CD4-positive, CD25-positive, alpha-beta regulatory T cell (primary cell): ENCODE data around the gene CEP152. TPM values are rescaled to one million over a fixed set of nuclear protein-coding genes. Genes with fewer than 3 reads are reported as not detected.
"Not testable (repeated sequence)": the region's sequence is repeated elsewhere in the genome, so short reads cannot be mapped to it uniquely, and the experiment has no call there.

ENCODE experiments used
- ATAC-seq, 2 donors: fragments of 150-1000 bp; cut with Tn5 transposase; one replicate each; pipeline ENCODE4 v1.10.0; 2021; ENCODE audit warnings: low read depth in 2 of 2, moderate number of reproducible peaks in 2 of 2, moderate library complexity in 1 of 2
- DNase-seq, 3 donors: peaks; one replicate each; pipeline versions ENCODE4 v3.0.0 to v3.0.0-alpha.2; 2012 to 2022; ENCODE audit warnings: mixed read lengths in 1 of 3
- H3K27ac ChIP-seq: one replicate; pipeline ENCODE4 v1.7.0; 2013; ENCODE audit warnings: mild to moderate bottlenecking, low read length; ENCODE audit not compliant: insufficient read depth, poor library complexity, severe bottlenecking
- H3K27me3 ChIP-seq: one replicate; pipeline ENCODE4 v1.7.0; 2013; ENCODE audit warnings: low read length; ENCODE audit not compliant: control insufficient read depth, insufficient read depth
- H3K36me3 ChIP-seq: one replicate; pipeline ENCODE4 v1.7.0; 2013; ENCODE audit warnings: mild to moderate bottlenecking, low read length, moderate library complexity; ENCODE audit not compliant: control insufficient read depth, insufficient read depth
- H3K4me1 ChIP-seq: 2 replicates; pipeline ENCODE4 v1.7.0; 2013; ENCODE audit warnings: mild to moderate bottlenecking, low read length; ENCODE audit not compliant: insufficient read depth, control insufficient read depth, poor library complexity, severe bottlenecking
- H3K4me3 ChIP-seq: one replicate; pipeline ENCODE4 v1.7.0; 2013; ENCODE audit warnings: low read depth, mild to moderate bottlenecking, low read length, moderate library complexity
- H3K9me3 ChIP-seq, 2 experiments: 1 replicate in 1 of 2; 2 replicates in 1 of 2; pipeline ENCODE4 v1.7.0; 2013; ENCODE audit warnings: low read length in 2 of 2, mild to moderate bottlenecking in 1 of 2, moderate library complexity in 1 of 2; ENCODE audit not compliant: control insufficient read depth in 2 of 2
- H3K27ac Mint-ChIP-seq, 3 donors: one replicate each; pipeline ENCODE4 v1.8.0; 2020 to 2022; ENCODE audit warnings: mild to moderate bottlenecking in 3 of 3, mixed read lengths in 3 of 3, moderate library complexity in 2 of 3
- H3K27me3 Mint-ChIP-seq: one replicate; pipeline ENCODE4 v1.8.0; 2022; ENCODE audit warnings: mild to moderate bottlenecking, mixed read lengths
- H3K36me3 Mint-ChIP-seq: one replicate; pipeline ENCODE4 v1.8.0; 2020; ENCODE audit warnings: mixed read lengths
- H3K4me1 Mint-ChIP-seq, 4 donors: one replicate each; pipeline ENCODE4 v1.8.0; 2020 to 2022; ENCODE audit warnings: mixed read lengths in 4 of 4, mild to moderate bottlenecking in 1 of 4
- H3K4me3 Mint-ChIP-seq, 4 donors: one replicate each; pipeline ENCODE4 v1.8.0; 2020 to 2022; ENCODE audit warnings: mild to moderate bottlenecking in 4 of 4, mixed read lengths in 4 of 4, moderate library complexity in 3 of 4
- H3K9me3 Mint-ChIP-seq, 7 donors: one replicate each; pipeline ENCODE4 v1.8.0; 2020 to 2022; ENCODE audit warnings: mixed read lengths in 7 of 7, mild to moderate bottlenecking in 3 of 7, moderate library complexity in 2 of 7
- polyA plus RNA-seq, 4 donors: library from polyadenylated mRNA; unstranded; fragments of 300-500 nt; fragmentation: Illumina TruSeq; gene quantifications; one replicate each; pipeline ENCODE4 v1.2.3, GENCODE V29; 2021
- total RNA-seq: library from RNA; stranded (reverse); gene quantifications from one replicate; pipeline ENCODE4 v1.2.3, GENCODE V29; 2022

The CEP152 gene
- total and polyA plus RNA-seq, 5 donors from 2014 or later: 3.4 to 15.8 (median 4.0) TPM

GRCh38 chr15:48794697-48795134 lies 16.2 kb downstream of the CEP152 start:
- Mint-ChIP-seq H3K27me3 (no peaks in the 10 kb centered on the region), H3K36me3 (peaks cover 51% of the 10 kb centered on the region), H3K4me1 (peaks cover 13 to 26% (median 17%) of the 10 kb centered on the region in 4 donors), H3K4me3 (peak overlapping the region in 2 of 4 donors; percentile 26 to 28), H3K9me3 (no peaks in the 10 kb centered on the region), H3K27ac (peak overlapping the region in 2 of 3 donors; percentile 61 to 64)
- DNase-seq (peak in 1 of 3 donors; percentile 44), ATAC-seq (peak in 1 of 2 donors; percentile 34)
- no peak overlapping the region for H3K4me3 ChIP-seq
- no peaks in the 10 kb centered on the region for H3K4me1 ChIP-seq
- no peak overlapping the region for H3K27ac ChIP-seq
- H3K36me3 ChIP-seq: peaks cover 8% of the 10 kb centered on the region
- no peaks in the 10 kb centered on the region for H3K9me3 ChIP-seq
- H3K27me3 ChIP-seq: no peaks in the 10 kb centered on the region

GRCh38 chr15:48792408-48792807 lies 18.5 kb downstream of the CEP152 start:
- H3K36me3 Mint-ChIP-seq: peaks cover 49% of the 10 kb centered on the region
- peaks cover 8 to 18% (median 13%) of the 10 kb centered on the region in 4 donors for H3K4me1 Mint-ChIP-seq

GRCh38 chr15:48790466-48791115 lies 20.3 kb downstream of the CEP152 start:
- H3K27ac ChIP-seq, H3K4me3 ChIP-seq, H3K9me3 ChIP-seq, H3K9me3 Mint-ChIP-seq, H3K27ac Mint-ChIP-seq, H3K27me3 ChIP-seq, H3K27me3 Mint-ChIP-seq, ATAC-seq, H3K4me1 Mint-ChIP-seq, DNase-seq, H3K4me3 Mint-ChIP-seq, H3K4me1 ChIP-seq: not testable (repeated sequence)
- peaks cover 12% of the 10 kb centered on the region for H3K36me3 ChIP-seq
- H3K36me3 Mint-ChIP-seq: peaks cover 44% of the 10 kb centered on the region

More at GRCh38 chr15:48792408-48792807, 18.5 kb downstream of the CEP152 start:
- no peaks in the 10 kb centered on the region for H3K27me3 ChIP-seq
- H3K27me3 Mint-ChIP-seq: no peaks in the 10 kb centered on the region
- no peaks in the 10 kb centered on the region for H3K4me1 ChIP-seq
- no peaks in the 10 kb centered on the region for H3K9me3 ChIP-seq
- no peak for ATAC-seq
- H3K36me3 ChIP-seq: peaks cover 14% of the 10 kb centered on the region
- DNase-seq: no peak
- no peaks in the 10 kb centered on the region for H3K9me3 Mint-ChIP-seq
- no peak overlapping the region for H3K4me3 Mint-ChIP-seq
- H3K27ac Mint-ChIP-seq: no peak overlapping the region
- no peak overlapping the region for H3K27ac ChIP-seq
- H3K4me3 ChIP-seq: no peak overlapping the region

GRCh38 chr15:48785712-48786111 lies 25.2 kb downstream of the CEP152 start:
- Histone ChIP-seq H3K27ac (no peak overlapping the region), H3K9me3 (no peaks in the 10 kb centered on the region), H3K4me3 (no peak overlapping the region), H3K27me3 (no peaks in the 10 kb centered on the region), H3K36me3 (peaks cover 28% of the 10 kb centered on the region), H3K4me1 (no peaks in the 10 kb centered on the region)
- Mint-ChIP-seq H3K9me3 (no peaks in the 10 kb centered on the region), H3K36me3 (peaks cover 45% of the 10 kb centered on the region), H3K4me3 (no peak overlapping the region), H3K4me1 (no peaks in the 10 kb centered on the region), H3K27ac (no peak overlapping the region), H3K27me3 (no peaks in the 10 kb centered on the region)
- DNase-seq (no peak), ATAC-seq (no peak)

GRCh38 chr15:48785195-48785594 lies 25.7 kb downstream of the CEP152 start:
- H3K36me3 Mint-ChIP-seq: peaks cover 44% of the 10 kb centered on the region
- no peak overlapping the region for H3K27ac ChIP-seq
- no peaks in the 10 kb centered on the region for H3K4me1 ChIP-seq
- no peaks in the 10 kb centered on the region for H3K27me3 ChIP-seq
- H3K27ac Mint-ChIP-seq: peak overlapping the region in 1 of 3 donors; percentile 29
- H3K36me3 ChIP-seq: peaks cover 30% of the 10 kb centered on the region
- H3K9me3 Mint-ChIP-seq: no peaks in the 10 kb centered on the region
- DNase-seq: no peak
- H3K9me3 ChIP-seq: no peaks in the 10 kb centered on the region
- no peak overlapping the region for H3K4me3 Mint-ChIP-seq
- no peak overlapping the region for H3K4me3 ChIP-seq
- ATAC-seq: no peak
- no peaks in the 10 kb centered on the region for H3K27me3 Mint-ChIP-seq
- H3K4me1 Mint-ChIP-seq: no peaks in the 10 kb centered on the region

GRCh38 chr15:48784756-48785155 lies 26.1 kb downstream of the CEP152 start:
- Mint-ChIP-seq H3K4me1 (no peaks in the 10 kb centered on the region), H3K4me3 (no peak overlapping the region), H3K9me3 (no peaks in the 10 kb centered on the region), H3K36me3 (peaks cover 43% of the 10 kb centered on the region), H3K27me3 (no peaks in the 10 kb centered on the region), H3K27ac (no peak overlapping the region)
- Histone ChIP-seq H3K9me3 (no peaks in the 10 kb centered on the region), H3K27me3 (no peaks in the 10 kb centered on the region), H3K4me1 (no peaks in the 10 kb centered on the region), H3K36me3 (peaks cover 31% of the 10 kb centered on the region), H3K4me3 (no peak overlapping the region), H3K27ac (no peak overlapping the region)
- ATAC-seq (no peak), DNase-seq (no peak)

- H3K9me3 ChIP-seq: no peaks in the 10 kb centered on the region
- Mint-ChIP-seq H3K27ac (peak overlapping the region in 1 of 3 donors; percentile 5), H3K4me3 (no peak overlapping the region), H3K9me3 (no peaks in the 10 kb centered on the region), H3K36me3 (peaks cover 42% of the 10 kb centered on the region), H3K4me1 (peaks cover 0 to 2% (median 0%) of the 10 kb centered on the region in 4 donors), H3K27me3 (no peaks in the 10 kb centered on the region)
- DNase-seq: no peak
- no peak for ATAC-seq
- H3K4me1 ChIP-seq: no peaks in the 10 kb centered on the region
- H3K27ac ChIP-seq: no peak overlapping the region
- peaks cover 29% of the 10 kb centered on the region for H3K36me3 ChIP-seq
- no peak overlapping the region for H3K4me3 ChIP-seq
- no peaks in the 10 kb centered on the region for H3K27me3 ChIP-seq
Observed at GRCh38 chr15:48782911-48783310, 28.0 kb downstream of the CEP152 start.

- Histone ChIP-seq H3K4me3 (no peak overlapping the region), H3K27me3 (no peaks in the 10 kb centered on the region), H3K27ac (no peak overlapping the region), H3K9me3 (no peaks in the 10 kb centered on the region), H3K4me1 (no peaks in the 10 kb centered on the region), H3K36me3 (peaks cover 28% of the 10 kb centered on the region)
- Mint-ChIP-seq H3K27me3 (no peaks in the 10 kb centered on the region), H3K4me3 (no peak overlapping the region), H3K27ac (no peak overlapping the region), H3K4me1 (peaks cover 0 to 2% (median 0%) of the 10 kb centered on the region in 4 donors), H3K9me3 (no peaks in the 10 kb centered on the region), H3K36me3 (peaks cover 44% of the 10 kb centered on the region)
- ATAC-seq: no peak
- DNase-seq: no peak
Observed at GRCh38 chr15:48781481-48782081, 29.3 kb downstream of the CEP152 start.
